HG03457 (cell line): Measurements from ENCODE around the gene FRY.

Experiments used
- ATAC-seq: cut with Tn5 transposase; IDR thresholded peaks from one replicate; pipeline ENCODE4 v1.9.1; 2021; ENCODE audit warnings: moderate number of reproducible peaks; ENCODE audit not compliant: unreplicated experiment

The FRY gene

DNA sequence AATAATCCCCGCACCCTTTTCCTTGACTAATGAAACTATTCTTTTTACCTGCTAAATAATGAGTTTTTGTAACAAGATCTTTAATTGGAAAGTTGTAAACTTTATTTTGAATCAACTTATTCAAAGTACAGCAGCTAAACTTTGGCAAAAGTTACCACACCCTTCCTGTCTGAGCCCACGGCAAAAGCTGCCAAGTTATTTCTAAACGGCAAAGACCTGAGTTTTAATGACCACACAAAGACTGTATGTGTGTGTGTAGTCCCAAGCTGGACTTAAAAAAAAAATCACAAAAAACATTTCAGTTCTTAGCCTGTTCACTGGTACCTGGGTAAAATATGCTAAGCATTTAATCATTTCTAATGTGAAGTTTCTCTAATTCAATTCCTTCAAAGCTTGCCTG is 222.8 kb downstream of the FRY start:
- ATAC-seq = no peak

DNA sequence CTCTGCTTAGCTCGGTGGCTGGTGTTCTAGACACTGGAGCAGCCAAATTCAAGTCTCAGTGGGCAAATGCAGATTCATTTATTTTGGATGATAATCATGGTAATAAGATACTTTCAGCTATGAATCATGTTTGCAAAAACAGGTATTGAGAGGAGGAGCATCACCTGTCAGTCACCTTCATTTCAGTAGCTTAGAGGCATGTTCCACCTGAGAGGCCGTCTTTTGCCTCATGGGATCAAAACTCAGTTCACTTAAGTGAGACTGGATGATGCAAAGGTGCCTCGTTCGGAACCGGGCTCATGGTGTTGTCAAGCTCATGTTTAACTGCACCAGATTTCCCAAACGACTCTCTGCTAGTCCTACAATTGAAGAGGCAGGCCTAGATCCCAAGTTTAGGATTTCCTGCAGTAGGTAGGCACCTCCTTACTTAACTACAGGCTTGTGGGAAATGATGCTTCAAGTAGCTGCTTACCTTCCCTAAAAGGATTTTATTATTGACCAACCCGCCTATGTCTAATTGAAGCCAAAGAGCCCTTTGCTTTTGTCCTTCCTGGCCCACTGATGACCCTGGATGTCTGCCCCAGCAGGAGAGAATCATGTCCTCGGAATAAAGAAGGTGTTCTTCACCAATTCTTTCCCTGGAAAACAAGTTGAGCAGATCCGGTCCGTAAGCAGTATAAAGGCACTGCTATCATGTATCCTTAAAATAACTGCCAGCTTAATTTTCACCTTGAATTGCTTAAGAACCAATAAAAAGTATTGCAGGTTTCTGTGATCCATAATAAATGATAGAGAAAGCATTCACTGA is 223.5 kb downstream of the FRY start:
- no peak for ATAC-seq

- ATAC-seq = no peak
Observed at GRCh38 chr13:32255724-32256109, 224.1 kb downstream of the FRY start.

GRCh38 chr13:32256243-32256642 is 224.7 kb downstream of the FRY start:
- ATAC-seq = no peak

DNA sequence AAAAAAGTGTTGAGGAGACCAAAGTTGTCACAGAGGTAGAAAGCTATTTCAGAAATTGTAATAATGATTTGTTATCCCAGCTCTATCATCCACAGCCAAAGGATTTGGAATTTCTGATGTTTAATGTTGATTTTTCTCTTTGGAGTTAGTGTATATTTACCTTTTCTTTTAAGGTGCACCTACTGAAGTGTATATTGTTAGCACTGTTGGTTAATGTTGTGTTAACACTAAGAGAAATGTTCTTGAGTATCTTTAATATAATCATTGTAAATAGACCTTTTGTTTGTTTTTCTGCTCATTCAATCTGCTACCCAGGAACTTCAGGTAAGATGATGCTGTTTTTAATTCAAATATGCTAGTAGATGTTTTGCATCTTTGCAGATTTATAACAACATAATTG is 226.1 kb downstream of the FRY start:
- ATAC-seq = no peak

DNA sequence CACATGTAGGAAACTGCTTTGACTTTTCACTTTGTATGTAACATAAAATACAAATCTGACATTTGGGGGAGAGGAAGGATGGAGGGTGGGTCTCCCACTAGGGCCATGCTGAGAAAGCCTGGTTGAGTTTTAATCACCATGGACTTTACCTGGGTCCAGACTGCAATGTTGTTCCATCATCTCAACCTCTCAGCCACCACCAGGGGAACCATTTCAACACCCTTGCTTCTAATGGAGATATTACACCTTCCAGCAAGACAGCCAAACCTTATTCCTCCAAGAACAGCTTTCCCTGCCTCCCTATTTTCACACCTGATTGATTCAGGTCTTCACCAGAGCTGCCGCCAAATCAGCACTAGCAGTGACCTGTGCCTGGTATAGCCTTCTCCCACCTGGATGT is 227.5 kb downstream of the FRY start:
- no peak for ATAC-seq

- no peak for ATAC-seq
Observed at GRCh38 chr13:32261567-32261966, 230.0 kb downstream of the FRY start.

GRCh38 chr13:32262165-32262564 is 230.6 kb downstream of the FRY start:
- no peak for ATAC-seq

DNA sequence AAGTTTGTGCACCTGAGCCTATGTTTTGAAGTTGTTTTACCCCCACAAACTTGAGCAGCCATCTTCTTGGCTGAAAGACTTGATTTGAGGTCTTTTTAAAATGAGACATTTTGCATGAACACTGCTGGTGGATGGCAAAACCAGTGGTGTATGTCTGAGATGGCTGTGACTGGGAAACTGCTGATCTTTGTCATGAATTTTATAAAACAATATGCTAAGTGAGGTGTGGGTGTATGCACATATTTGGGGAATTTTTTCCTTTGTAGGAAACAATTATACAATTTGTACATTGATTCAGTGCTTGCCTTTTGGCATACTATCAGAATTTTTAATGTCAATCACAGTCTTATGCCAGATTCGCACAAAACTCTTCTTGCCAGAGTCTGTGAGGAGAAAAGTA is 231.0 kb downstream of the FRY start:
- no peak for ATAC-seq

DNA sequence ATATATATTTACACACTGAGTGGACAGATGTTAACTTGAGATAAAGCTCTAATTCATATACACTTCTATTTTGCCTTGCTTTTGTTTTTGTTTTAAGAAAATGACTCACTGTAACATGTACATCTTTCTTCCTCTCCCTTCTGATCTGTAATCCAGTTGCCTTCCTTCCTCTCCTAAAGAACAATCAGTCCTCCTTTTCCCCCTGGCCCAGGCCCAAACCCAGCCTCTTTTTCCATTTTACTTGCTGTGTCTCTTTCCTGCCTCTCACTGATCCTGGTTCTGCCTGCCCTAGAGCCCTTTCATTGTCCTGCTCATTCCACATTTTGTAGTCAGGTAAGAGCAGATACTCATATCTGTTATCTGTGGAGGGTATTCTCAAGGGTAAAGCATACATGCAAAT is 232.8 kb downstream of the FRY start:
- no peak for ATAC-seq

- ATAC-seq = no peak
Observed at GRCh38 chr13:32265726-32266125, 234.2 kb downstream of the FRY start.

GRCh38 chr13:32266130-32266529 is 234.6 kb downstream of the FRY start:
- no peak for ATAC-seq

- no peak for ATAC-seq
Observed at GRCh38 chr13:32267836-32268439, 236.4 kb downstream of the FRY start.

DNA sequence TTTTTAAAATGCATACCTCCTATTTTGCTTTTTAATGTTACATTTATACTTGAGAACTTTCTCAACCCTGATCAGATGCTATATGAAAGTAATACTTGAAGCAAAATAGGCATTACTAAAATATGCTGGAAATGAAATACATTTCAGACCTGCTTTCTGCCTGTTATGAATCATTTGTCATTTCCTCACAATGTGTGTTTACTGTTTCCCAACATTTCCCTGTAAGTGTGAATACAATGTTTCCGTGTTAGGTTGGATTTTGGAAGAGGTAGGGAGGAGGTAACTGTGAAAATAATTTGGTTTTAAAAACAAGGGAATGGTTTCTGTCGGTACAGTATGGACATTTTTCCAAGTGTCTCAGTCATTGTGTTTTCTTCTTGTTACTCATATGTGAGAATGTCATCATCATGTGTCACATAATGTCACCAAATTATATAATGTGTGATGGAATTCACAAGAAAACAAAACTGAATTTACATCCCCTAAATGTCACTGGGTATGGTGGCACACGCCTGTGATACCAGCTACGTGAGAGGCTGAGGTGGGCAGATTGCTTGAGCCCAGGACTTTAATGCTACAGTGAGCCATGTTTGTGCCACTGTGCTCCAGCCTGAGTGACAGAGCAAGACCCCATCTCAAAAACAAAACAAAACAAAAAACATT is 240.6 kb downstream of the FRY start:
- no peak for ATAC-seq

DNA sequence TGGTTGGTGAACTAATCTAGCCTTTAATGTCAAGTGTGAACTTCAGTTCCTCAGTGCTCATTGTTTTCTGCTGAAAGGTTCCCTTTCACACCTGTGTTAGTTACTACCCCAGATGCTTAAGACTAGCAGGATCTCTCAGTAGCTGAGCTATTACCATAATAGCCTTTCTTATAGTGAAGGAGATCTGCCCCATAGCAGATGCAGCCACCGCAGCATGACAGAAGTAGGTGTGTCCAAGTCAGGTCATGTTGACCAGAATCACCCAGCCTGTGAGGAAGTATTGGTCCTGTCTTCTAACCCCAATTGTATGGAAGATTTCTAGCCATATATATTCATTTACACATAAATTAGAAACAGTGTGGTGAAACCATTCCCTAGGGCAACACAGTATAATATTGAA is 246.3 kb downstream of the FRY start:
- no peak for ATAC-seq

- no peak for ATAC-seq
Observed at GRCh38 chr13:32278426-32278825, 246.9 kb downstream of the FRY start.

- no peak for ATAC-seq
Observed at GRCh38 chr13:32281096-32281495, 249.5 kb downstream of the FRY start.

DNA sequence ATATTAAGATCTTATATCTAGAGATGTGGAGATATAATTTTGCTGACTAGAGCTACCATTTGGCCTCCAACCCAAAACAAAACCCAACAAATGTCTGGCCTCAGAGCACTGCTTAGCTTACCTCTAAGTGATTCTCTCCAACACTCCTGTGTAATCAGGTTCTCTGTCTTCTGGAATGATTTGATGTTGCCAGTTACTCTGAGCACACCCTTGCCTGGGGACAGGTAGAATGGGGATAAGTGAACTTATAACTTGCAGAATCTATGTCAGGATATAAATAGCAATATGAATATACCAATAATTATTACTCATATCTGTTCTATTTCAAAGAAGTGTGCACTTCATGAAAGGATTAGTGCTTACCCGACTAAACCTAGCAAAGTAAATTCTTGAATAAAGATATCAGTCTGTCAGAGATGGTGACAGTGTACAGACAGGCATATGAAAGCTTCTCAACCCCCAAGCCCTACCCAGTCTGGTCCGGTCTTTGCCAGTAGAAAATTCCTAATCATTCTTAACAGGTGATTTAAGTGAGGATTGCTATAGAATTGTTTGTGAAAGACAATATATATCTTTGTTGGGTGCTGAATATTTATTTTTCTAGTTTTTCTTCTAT is 250.6 kb downstream of the FRY start:
- ATAC-seq = no peak

DNA sequence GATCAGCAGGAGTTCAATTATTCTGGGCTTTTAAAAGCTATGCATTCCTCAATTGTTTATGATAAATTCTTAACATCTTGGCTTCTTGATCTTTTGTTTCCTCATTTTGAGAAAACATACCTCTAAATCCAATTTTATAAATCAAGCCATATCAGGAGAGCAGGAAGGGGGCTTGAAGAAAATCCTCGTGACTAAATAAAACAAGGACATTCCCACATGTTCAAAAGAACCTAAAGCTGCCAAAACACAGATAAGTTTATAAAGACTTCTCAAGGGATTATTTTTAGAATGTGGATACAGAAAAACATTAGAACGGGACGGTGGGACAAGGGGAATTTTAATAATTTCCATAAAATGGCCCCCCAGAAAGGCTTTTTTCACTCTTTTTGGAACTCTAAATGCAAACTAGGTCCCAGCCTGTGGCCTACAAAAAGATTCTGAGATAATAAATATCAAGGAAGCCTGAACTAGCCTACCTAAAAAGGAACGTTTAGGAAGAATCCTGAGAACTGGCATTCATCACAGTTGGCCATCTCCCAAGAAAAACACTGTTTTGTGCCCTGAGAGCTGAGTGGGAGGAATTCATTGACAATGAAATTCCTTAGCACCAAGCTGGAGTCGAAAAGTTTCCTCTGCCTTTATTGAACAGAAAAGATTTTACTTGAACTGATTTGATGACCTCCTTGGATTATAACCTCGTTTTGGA is 253.5 kb downstream of the FRY start:
- ATAC-seq = no peak

- ATAC-seq = no peak
Observed at GRCh38 chr13:32285633-32285965, 254.0 kb downstream of the FRY start.

- ATAC-seq = no peak
Observed at GRCh38 chr13:32297206-32297605, 265.6 kb downstream of the FRY start.
